ENCODE results near the gene PZP. TPM values are rescaled to one million over a fixed set of nuclear protein-coding genes. Genes with fewer than 3 reads are reported as not detected.
"Not testable (repeated sequence)": the region's sequence is repeated elsewhere in the genome, so short reads cannot be mapped to it uniquely, and the experiment has no call there.

The PZP gene
- total and polyA plus RNA-seq, 4 donors: 0.29 to 0.87 TPM; not detected in 2

DNA sequence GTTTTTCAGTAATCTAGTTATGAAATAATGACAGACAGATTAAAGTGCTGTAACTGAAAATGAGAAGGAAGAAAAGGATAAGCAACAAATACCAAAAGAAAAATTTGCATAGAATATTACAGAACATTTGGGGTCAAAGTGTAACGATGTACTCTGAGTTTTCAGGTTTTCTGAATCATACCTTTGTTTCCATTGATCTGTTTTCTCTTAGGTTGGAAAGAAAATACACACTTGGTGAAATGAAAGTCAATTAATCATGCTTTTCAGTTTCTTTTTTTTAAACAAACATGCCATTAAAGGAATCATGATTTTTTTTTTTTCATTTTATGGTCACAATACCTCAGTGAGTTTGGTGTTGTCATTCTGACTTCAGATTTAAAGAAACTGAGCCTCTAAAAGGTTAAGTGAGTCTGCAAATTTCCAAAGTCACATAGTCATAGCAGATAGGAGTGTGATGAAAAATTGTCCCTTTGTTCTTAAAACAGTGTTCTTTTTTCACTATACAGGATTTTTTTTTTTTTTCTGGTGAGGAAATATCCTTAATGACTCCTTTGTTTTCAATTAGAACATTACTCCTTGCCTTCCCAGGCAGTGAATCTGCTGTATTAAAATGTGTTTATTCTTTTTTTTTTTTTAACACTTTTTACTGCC lies 35.9 kb upstream of the PZP start:
- ATAC-seq (ENCODE audit: low FRiP score) (no peak), DNase-seq (no peak)
- WGBS, 2 donors: 81% methylated on average over 1 of the region's 1 CpG
- H3K4me3 ChIP-seq (ENCODE audit: low read length in 2 of 2): no peak overlapping the region
- H3K27ac ChIP-seq (ENCODE audit: low read depth in 1 of 2, low read length in 2 of 2): no peak overlapping the region
- no peaks in the 10 kb centered on the region for H3K9me3 ChIP-seq (ENCODE audit: control insufficient read depth, low read length)
- H3K27me3 ChIP-seq (ENCODE audit: control insufficient read depth in 1 of 2, insufficient read depth in 2 of 2, low read length in 1 of 2): no peaks in the 10 kb centered on the region
- no peaks in the 10 kb centered on the region for H3K36me3 ChIP-seq (ENCODE audit: control insufficient read depth in 1 of 2, insufficient read depth in 2 of 2, low read length in 1 of 2)
- H3K4me1 ChIP-seq (ENCODE audit: control insufficient read depth in 1 of 2, insufficient read depth in 2 of 2, low read length in 2 of 2): no peaks in the 10 kb centered on the region
- intact Hi-C loops (cut with DNase I): loop anchor here in 1 of 2 donors (10.0 kb wide), 1 partner anchor 129 kb away; the partner anchor contains the start of gene A2M

DNA sequence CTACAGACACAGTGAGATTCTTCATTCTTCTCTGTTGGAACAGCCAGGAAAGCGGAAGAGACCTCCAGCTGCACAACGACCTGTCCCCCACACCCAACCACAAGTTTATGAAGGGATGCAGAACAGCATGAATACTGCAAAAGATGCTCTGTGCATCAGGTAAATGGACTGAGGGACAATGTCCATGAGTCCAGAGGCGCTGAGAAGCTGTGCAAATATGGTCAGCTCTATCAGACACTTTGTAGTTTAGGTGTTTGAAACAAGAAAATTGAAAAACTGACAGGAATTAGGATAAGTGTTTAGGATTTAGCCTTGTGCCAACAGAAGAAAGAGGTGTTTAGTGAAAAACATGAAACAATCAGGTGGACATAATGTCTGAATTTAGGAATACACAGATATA lies 33.1 kb upstream of the PZP start:
- Histone ChIP-seq H3K9me3 (ENCODE audit: control insufficient read depth, low read length) (no peaks in the 10 kb centered on the region), H3K4me3 (ENCODE audit: low read length in 2 of 2) (no peak overlapping the region), H3K4me1 (ENCODE audit: control insufficient read depth in 1 of 2, insufficient read depth in 2 of 2, low read length in 2 of 2) (no peaks in the 10 kb centered on the region), H3K36me3 (ENCODE audit: control insufficient read depth in 1 of 2, insufficient read depth in 2 of 2, low read length in 1 of 2) (no peaks in the 10 kb centered on the region), H3K27me3 (ENCODE audit: control insufficient read depth in 1 of 2, insufficient read depth in 2 of 2, low read length in 1 of 2) (no peaks in the 10 kb centered on the region), H3K27ac (ENCODE audit: low read depth in 1 of 2, low read length in 2 of 2) (no peak overlapping the region)
- ATAC-seq (ENCODE audit: low FRiP score) (no peak), DNase-seq (no peak)
- intact Hi-C loops (cut with DNase I): loop anchor here in 1 of 2 donors (10.0 kb wide), 1 partner anchor 126 kb away; the partner anchor contains the start of gene A2M
- 91% methylated on average over 3 of the region's 3 CpGs for WGBS, 2 donors

DNA sequence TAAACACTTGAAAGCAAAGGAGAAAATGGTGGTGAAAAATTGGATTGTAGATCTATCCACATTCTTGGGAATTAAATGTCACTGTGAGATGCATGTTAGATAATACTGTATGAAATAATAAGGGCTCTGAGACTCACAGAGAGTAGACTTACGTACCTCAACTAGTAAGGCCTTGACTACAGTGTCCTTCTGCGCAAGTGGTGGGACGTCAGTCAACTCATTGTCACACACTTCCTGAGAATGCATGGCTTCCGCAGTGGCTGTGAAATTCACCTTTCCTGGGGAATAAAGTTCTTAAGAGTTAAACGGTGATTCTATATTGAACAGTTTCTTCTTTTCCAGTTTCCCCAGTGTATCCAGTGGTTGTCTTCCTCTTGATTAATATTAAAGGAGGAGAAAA lies 32.6 kb upstream of the PZP start:
- Histone ChIP-seq H3K9me3 (ENCODE audit: control insufficient read depth, low read length) (no peaks in the 10 kb centered on the region), H3K4me3 (ENCODE audit: low read length in 2 of 2) (peak overlapping the region in 1 of 2 donors; percentile 29), H3K27me3 (ENCODE audit: control insufficient read depth in 1 of 2, insufficient read depth in 2 of 2, low read length in 1 of 2) (no peaks in the 10 kb centered on the region), H3K4me1 (ENCODE audit: control insufficient read depth in 1 of 2, insufficient read depth in 2 of 2, low read length in 2 of 2) (no peaks in the 10 kb centered on the region), H3K27ac (ENCODE audit: low read depth in 1 of 2, low read length in 2 of 2) (no peak overlapping the region), H3K36me3 (ENCODE audit: control insufficient read depth in 1 of 2, insufficient read depth in 2 of 2, low read length in 1 of 2) (no peaks in the 10 kb centered on the region)
- intact Hi-C loops (cut with DNase I): loop anchor here in 1 of 2 donors (10.0 kb wide), 1 partner anchor 126 kb away; the partner anchor contains the start of gene A2M
- no peak for DNase-seq
- ATAC-seq (ENCODE audit: low FRiP score): no peak
- 84 to 90% methylated on average over 5 of the region's 5 CpGs for WGBS, 2 donors

DNA sequence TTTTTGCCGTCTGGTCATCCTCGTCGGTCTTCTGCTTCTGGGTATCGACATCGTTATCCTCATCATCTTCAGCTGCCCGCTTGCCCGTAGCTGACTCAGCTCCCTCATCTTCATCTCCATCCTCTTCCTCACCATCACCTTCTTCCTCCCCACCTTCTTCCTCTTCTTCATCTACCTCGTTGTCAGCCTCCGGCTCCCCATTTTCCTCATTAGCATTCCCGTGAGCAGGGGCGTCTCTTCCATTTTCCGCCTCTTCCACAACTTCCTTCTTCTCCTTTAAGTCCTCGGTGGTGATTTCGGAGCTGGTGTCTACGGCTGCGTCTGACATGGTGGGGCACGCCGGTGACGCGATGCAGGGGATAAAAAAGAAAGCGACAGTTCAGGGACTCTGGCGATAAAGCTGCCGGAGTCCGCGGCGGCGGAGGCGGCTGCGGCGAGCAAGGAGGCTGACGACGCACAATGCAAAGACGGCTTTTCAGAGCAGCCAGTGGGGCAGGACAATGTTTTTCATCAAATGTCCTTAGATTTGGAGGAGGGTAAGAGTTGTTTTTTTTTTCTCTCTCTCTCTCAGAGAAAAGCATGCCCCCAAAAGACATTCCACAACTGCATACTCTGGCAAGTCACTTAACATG lies 31.9 kb upstream of the PZP start:
- not testable (repeated sequence) for DNase-seq; H3K4me1 ChIP-seq (ENCODE audit: control insufficient read depth in 1 of 2, insufficient read depth in 2 of 2, low read length in 2 of 2); H3K27ac ChIP-seq (ENCODE audit: low read depth in 1 of 2, low read length in 2 of 2); H3K36me3 ChIP-seq (ENCODE audit: control insufficient read depth in 1 of 2, insufficient read depth in 2 of 2, low read length in 1 of 2); H3K27me3 ChIP-seq (ENCODE audit: control insufficient read depth in 1 of 2, insufficient read depth in 2 of 2, low read length in 1 of 2); ATAC-seq (ENCODE audit: low FRiP score); H3K9me3 ChIP-seq (ENCODE audit: control insufficient read depth, low read length)
- H3K4me3 ChIP-seq (ENCODE audit: low read length in 2 of 2): peak overlapping the region; percentile 12 to 29
- 20 to 24% methylated on average over 27 to 31 of the region's 33 CpGs for WGBS, 2 donors
- intact Hi-C loops (cut with DNase I): loop anchor here in 1 of 2 donors (10.0 kb wide), 1 partner anchor 125 kb away; the partner anchor contains the start of gene A2M

DNA sequence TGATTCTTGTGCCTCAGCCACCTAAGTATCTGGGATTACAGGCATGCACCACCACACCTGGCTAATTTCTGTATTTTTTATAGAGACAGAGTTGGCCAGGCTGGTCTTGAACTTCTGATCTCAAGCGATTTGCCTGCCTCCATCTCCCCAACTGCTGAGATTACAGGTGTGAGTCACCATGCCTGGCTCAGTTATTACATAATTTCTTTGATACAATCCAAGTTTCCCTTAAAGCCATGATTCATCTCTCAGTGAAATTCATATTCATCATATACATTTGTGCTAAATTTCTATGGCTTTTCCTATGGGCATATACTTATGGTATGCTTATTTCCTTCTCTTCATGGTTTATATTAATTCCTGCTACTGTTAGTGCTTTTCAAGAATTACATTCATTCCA lies 29.1 kb upstream of the PZP start:
- intact Hi-C loops (cut with DNase I): no loop called here
- Histone ChIP-seq H3K27me3 (ENCODE audit: control insufficient read depth in 1 of 2, insufficient read depth in 2 of 2, low read length in 1 of 2) (no peaks in the 10 kb centered on the region), H3K9me3 (ENCODE audit: control insufficient read depth, low read length) (no peaks in the 10 kb centered on the region), H3K27ac (ENCODE audit: low read depth in 1 of 2, low read length in 2 of 2) (no peak overlapping the region), H3K36me3 (ENCODE audit: control insufficient read depth in 1 of 2, insufficient read depth in 2 of 2, low read length in 1 of 2) (no peaks in the 10 kb centered on the region), H3K4me1 (ENCODE audit: control insufficient read depth in 1 of 2, insufficient read depth in 2 of 2, low read length in 2 of 2) (no peaks in the 10 kb centered on the region), H3K4me3 (ENCODE audit: low read length in 2 of 2) (no peak overlapping the region)
- ATAC-seq (ENCODE audit: low FRiP score) (no peak), DNase-seq (no peak)
- 84 to 91% methylated on average over 1 of the region's 1 CpG for WGBS, 2 donors

DNA sequence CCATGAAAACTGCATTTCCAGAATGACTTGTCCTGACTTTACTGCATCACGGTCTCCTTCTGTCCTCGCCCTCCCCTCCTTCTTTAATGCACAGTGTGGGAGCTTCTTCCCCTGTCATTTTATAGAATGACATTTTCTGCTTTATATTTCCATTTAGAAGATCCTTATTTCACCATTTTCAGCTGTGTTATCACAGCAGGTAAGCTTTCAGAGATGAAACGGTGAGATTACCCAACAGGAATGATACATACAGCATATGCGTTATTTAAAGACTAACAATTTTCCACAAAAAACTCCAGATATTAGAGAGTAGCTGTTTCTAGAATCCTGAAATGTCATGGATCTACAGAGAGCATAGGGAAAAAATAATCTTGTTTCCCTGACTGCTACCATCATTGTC lies 27.3 kb upstream of the PZP start:
- Histone ChIP-seq H3K36me3 (ENCODE audit: control insufficient read depth in 1 of 2, insufficient read depth in 2 of 2, low read length in 1 of 2) (no peaks in the 10 kb centered on the region), H3K4me3 (ENCODE audit: low read length in 2 of 2) (no peak overlapping the region), H3K4me1 (ENCODE audit: control insufficient read depth in 1 of 2, insufficient read depth in 2 of 2, low read length in 2 of 2) (no peaks in the 10 kb centered on the region), H3K27me3 (ENCODE audit: control insufficient read depth in 1 of 2, insufficient read depth in 2 of 2, low read length in 1 of 2) (no peaks in the 10 kb centered on the region), H3K27ac (ENCODE audit: low read depth in 1 of 2, low read length in 2 of 2) (no peak overlapping the region), H3K9me3 (ENCODE audit: control insufficient read depth, low read length) (no peaks in the 10 kb centered on the region)
- intact Hi-C loops (cut with DNase I): no loop called here
- 90 to 91% methylated on average over 4 of the region's 4 CpGs for WGBS, 2 donors
- no peak for DNase-seq
- no peak for ATAC-seq (ENCODE audit: low FRiP score)

DNA sequence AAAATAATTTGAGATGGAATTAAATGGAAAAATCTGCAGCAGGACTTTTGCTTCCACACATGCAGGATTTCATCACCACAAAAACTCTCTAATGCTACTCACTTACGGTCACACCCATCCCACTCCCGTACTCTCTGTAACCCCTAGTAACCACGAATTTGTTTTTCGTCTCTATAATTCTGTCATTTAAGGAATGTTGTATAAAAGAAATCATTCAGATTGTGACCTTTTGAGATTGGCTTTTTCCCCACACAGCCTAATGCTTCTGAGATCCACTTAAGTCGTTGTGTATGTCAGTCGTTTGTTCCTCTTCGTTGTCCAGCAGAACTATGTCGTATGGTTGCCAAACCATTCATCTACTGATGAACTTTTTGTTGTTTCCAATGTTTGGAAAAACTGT lies 19.8 kb upstream of the PZP start:
- Histone ChIP-seq H3K27me3 (ENCODE audit: control insufficient read depth in 1 of 2, insufficient read depth in 2 of 2, low read length in 1 of 2) (no peaks in the 10 kb centered on the region), H3K4me3 (ENCODE audit: low read length in 2 of 2) (no peak overlapping the region), H3K36me3 (ENCODE audit: control insufficient read depth in 1 of 2, insufficient read depth in 2 of 2, low read length in 1 of 2) (no peaks in the 10 kb centered on the region), H3K9me3 (ENCODE audit: control insufficient read depth, low read length) (no peaks in the 10 kb centered on the region), H3K4me1 (ENCODE audit: control insufficient read depth in 1 of 2, insufficient read depth in 2 of 2, low read length in 2 of 2) (no peaks in the 10 kb centered on the region), H3K27ac (ENCODE audit: low read depth in 1 of 2, low read length in 2 of 2) (no peak overlapping the region)
- DNase-seq (no peak), ATAC-seq (ENCODE audit: low FRiP score) (no peak)
- intact Hi-C loops (cut with DNase I): no loop called here
- WGBS, 2 donors: 72 to 80% methylated on average over 8 of the region's 8 CpGs

DNA sequence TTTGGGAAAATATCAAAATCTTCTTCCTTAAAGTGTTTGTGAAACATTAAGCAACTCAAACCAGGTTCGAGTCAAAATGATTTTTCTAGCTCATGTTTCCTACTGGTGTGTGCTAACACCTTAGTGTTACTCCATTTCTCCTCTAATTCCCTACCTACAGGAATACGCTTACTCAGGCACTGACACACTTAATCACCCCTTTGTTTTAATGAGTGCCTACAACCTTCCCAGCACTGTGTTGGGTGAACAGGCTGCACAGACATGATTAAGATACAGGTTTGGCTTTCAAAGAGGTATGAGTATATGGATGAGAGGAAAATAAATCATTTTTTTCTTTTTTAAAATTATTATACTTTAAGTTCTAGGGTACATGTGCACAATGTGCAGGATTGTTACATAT lies 15.6 kb upstream of the PZP start:
- Histone ChIP-seq H3K4me1 (ENCODE audit: control insufficient read depth in 1 of 2, insufficient read depth in 2 of 2, low read length in 2 of 2) (no peaks in the 10 kb centered on the region), H3K27ac (ENCODE audit: low read depth in 1 of 2, low read length in 2 of 2) (no peak overlapping the region), H3K4me3 (ENCODE audit: low read length in 2 of 2) (no peak overlapping the region), H3K27me3 (ENCODE audit: control insufficient read depth in 1 of 2, insufficient read depth in 2 of 2, low read length in 1 of 2) (no peaks in the 10 kb centered on the region), H3K9me3 (ENCODE audit: control insufficient read depth, low read length) (no peaks in the 10 kb centered on the region), H3K36me3 (ENCODE audit: control insufficient read depth in 1 of 2, insufficient read depth in 2 of 2, low read length in 1 of 2) (no peaks in the 10 kb centered on the region)
- ATAC-seq (ENCODE audit: low FRiP score) (no peak), DNase-seq (no peak)
- WGBS, 2 donors: 83% methylated on average over 2 of the region's 2 CpGs
- intact Hi-C loops (cut with DNase I): no loop called here

DNA sequence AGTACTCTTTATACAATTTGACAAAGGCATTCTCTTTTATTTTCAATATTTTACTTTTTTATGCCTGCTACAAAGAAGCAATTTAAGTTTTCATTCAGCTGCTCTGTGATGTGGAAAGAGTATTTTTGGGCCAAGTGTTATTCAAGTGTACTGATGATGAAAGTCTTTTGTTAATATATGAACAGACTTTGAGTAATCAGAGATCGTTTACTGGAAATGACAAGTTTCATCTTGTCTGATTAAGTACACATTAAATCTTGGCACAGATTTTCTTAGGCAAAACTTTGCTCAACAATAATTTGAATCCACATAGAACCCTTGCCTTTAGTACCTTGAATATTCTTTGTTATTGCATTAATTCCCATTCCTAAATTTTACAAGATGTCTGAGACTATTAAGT lies 13.3 kb upstream of the PZP start:
- H3K4me3 ChIP-seq (ENCODE audit: low read length in 2 of 2): no peak overlapping the region
- intact Hi-C loops (cut with DNase I): no loop called here
- no peak for ATAC-seq (ENCODE audit: low FRiP score)
- no peak for DNase-seq
- no peaks in the 10 kb centered on the region for H3K9me3 ChIP-seq (ENCODE audit: control insufficient read depth, low read length)
- H3K27ac ChIP-seq (ENCODE audit: low read depth in 1 of 2, low read length in 2 of 2): no peak overlapping the region
- H3K36me3 ChIP-seq (ENCODE audit: control insufficient read depth in 1 of 2, insufficient read depth in 2 of 2, low read length in 1 of 2): no peaks in the 10 kb centered on the region
- no peaks in the 10 kb centered on the region for H3K27me3 ChIP-seq (ENCODE audit: control insufficient read depth in 1 of 2, insufficient read depth in 2 of 2, low read length in 1 of 2)
- H3K4me1 ChIP-seq (ENCODE audit: control insufficient read depth in 1 of 2, insufficient read depth in 2 of 2, low read length in 2 of 2): no peaks in the 10 kb centered on the region
- WGBS, 2 donors: 66 to 76% methylated on average over 1 of the region's 1 CpG
